HUES64 (cell line): Measurements from ENCODE around the gene PTPRF.
A peak's percentile ranks its signal among the peaks of the same experiment; 100 is the strongest.

Experiments used
- H3K27ac ChIP-seq: 2 replicates; pipeline ENCODE4 v1.7.0; 2013; ENCODE audit warnings: low read depth, low read length, inconsistent platforms
- H3K27me3 ChIP-seq: 2 replicates; pipeline ENCODE4 v1.6.1; 2013; ENCODE audit warnings: mild to moderate bottlenecking, low read length; ENCODE audit not compliant: insufficient read depth
- H3K36me3 ChIP-seq: 2 replicates; pipeline ENCODE4 v1.6.1; 2013; ENCODE audit warnings: mild to moderate bottlenecking, low read length; ENCODE audit not compliant: insufficient read depth
- H3K4me1 ChIP-seq: 2 replicates; pipeline ENCODE4 v1.6.1; 2013; ENCODE audit warnings: mild to moderate bottlenecking, low read length, moderate library complexity; ENCODE audit not compliant: insufficient read depth
- H3K4me3 ChIP-seq: 2 replicates; pipeline ENCODE4 v1.5.1; 2013; ENCODE audit warnings: mild to moderate bottlenecking, low read length, moderate library complexity
- H3K9ac ChIP-seq: 2 replicates; pipeline ENCODE4 v1.6.1; 2013; ENCODE audit warnings: mild to moderate bottlenecking, low read depth, low read length
- H3K9me3 ChIP-seq: 2 replicates; pipeline ENCODE4 v1.6.1; 2013; ENCODE audit warnings: low read depth, low read length; ENCODE audit not compliant: insufficient read depth
- WGBS: fragments of 150-250, 120-280 bp; methylation state at CpG from one replicate; pipeline ENCODE4 v1.1.7; 2013; ENCODE audit warnings: missing lambda C conversion rate; 5-methylcytosine and 5-hydroxymethylcytosine counted together

PTPRF gene

GRCh38 chr1:43529206-43529731 lies 1.4 kb upstream of the PTPRF start:
- no peak overlapping the region for H3K4me3 ChIP-seq
- 17% methylated on average over 11 of the region's 11 CpGs for WGBS

GRCh38 chr1:43531107-43531905 lies 623 bp downstream of the PTPRF start:
- H3K27ac ChIP-seq: peak overlapping the region; percentile 17; the same call in 1 of the 2 replicates
- no peaks in the 10 kb centered on the region for H3K36me3 ChIP-seq
- H3K4me3 ChIP-seq: peak overlapping the region; percentile 66
- H3K9me3 ChIP-seq: no peaks in the 10 kb centered on the region
- WGBS: under 1% methylated on average over 95 of the region's 102 CpGs
- H3K4me1 ChIP-seq: peaks cover 41% of the 10 kb centered on the region
- peak overlapping the region; percentile 43 for H3K9ac ChIP-seq
- peaks cover 17% of the 10 kb centered on the region for H3K27me3 ChIP-seq

More at GRCh38 chr1:43529206-43529731, 1.4 kb upstream of the PTPRF start:
- Histone ChIP-seq H3K27ac (no peak overlapping the region), H3K36me3 (no peaks in the 10 kb centered on the region), H3K27me3 (peaks cover 15% of the 10 kb centered on the region), H3K9me3 (no peaks in the 10 kb centered on the region), H3K4me1 (peaks cover 28% of the 10 kb centered on the region), H3K9ac (no peak overlapping the region)

- H3K4me3 ChIP-seq: peak overlapping the region; percentile 66
- peak overlapping the region; percentile 17; the same call in 1 of the 2 replicates for H3K27ac ChIP-seq
- WGBS: 6% methylated on average over 15 of the region's 15 CpGs
- peak overlapping the region; percentile 43 for H3K9ac ChIP-seq
- peaks cover 17% of the 10 kb centered on the region for H3K27me3 ChIP-seq
- no peaks in the 10 kb centered on the region for H3K9me3 ChIP-seq
- peaks cover 43% of the 10 kb centered on the region for H3K4me1 ChIP-seq
- no peaks in the 10 kb centered on the region for H3K36me3 ChIP-seq
These were observed 1.4 kb downstream of the PTPRF start for GRCh38 chr1:43531906-43532584.

GRCh38 chr1:43532716-43533115 lies 2.0 kb downstream of the PTPRF start:
- Histone ChIP-seq H3K27me3 (peaks cover 17% of the 10 kb centered on the region), H3K9me3 (no peaks in the 10 kb centered on the region), H3K9ac (peak overlapping the region; percentile 43; the same call in 1 of the 2 replicates), H3K27ac (no peak overlapping the region), H3K4me3 (peak overlapping the region; percentile 66), H3K4me1 (peaks cover 43% of the 10 kb centered on the region), H3K36me3 (no peaks in the 10 kb centered on the region)
- WGBS: 61% methylated on average over 5 of the region's 5 CpGs

GRCh38 chr1:43533584-43533983 lies 2.9 kb downstream of the PTPRF start:
- Histone ChIP-seq H3K27ac (no peak overlapping the region), H3K36me3 (peaks cover 7% of the 10 kb centered on the region; the same call in 1 of the 2 replicates), H3K4me1 (peaks cover 43% of the 10 kb centered on the region), H3K9ac (no peak overlapping the region), H3K27me3 (peaks cover 17% of the 10 kb centered on the region), H3K9me3 (no peaks in the 10 kb centered on the region), H3K4me3 (no peak overlapping the region)
- WGBS: 84% methylated on average over 9 of the region's 9 CpGs

GRCh38 chr1:43534256-43534655 lies 3.6 kb downstream of the PTPRF start:
- Histone ChIP-seq H3K4me1 (peaks cover 43% of the 10 kb centered on the region), H3K9ac (no peak overlapping the region), H3K4me3 (no peak overlapping the region), H3K27ac (no peak overlapping the region), H3K36me3 (peaks cover 14% of the 10 kb centered on the region), H3K27me3 (peaks cover 17% of the 10 kb centered on the region), H3K9me3 (no peaks in the 10 kb centered on the region)
- WGBS: 93% methylated on average over 2 of the region's 2 CpGs

GRCh38 chr1:43536196-43536863 lies 5.6 kb downstream of the PTPRF start:
- peaks cover 35% of the 10 kb centered on the region for H3K4me1 ChIP-seq
- peaks cover 8% of the 10 kb centered on the region for H3K27me3 ChIP-seq
- no peak overlapping the region for H3K4me3 ChIP-seq
- WGBS: 89% methylated on average over 8 of the region's 8 CpGs
- H3K36me3 ChIP-seq: peaks cover 21% of the 10 kb centered on the region
- H3K9me3 ChIP-seq: no peaks in the 10 kb centered on the region
- no peak overlapping the region for H3K27ac ChIP-seq
- H3K9ac ChIP-seq: no peak overlapping the region

DNA sequence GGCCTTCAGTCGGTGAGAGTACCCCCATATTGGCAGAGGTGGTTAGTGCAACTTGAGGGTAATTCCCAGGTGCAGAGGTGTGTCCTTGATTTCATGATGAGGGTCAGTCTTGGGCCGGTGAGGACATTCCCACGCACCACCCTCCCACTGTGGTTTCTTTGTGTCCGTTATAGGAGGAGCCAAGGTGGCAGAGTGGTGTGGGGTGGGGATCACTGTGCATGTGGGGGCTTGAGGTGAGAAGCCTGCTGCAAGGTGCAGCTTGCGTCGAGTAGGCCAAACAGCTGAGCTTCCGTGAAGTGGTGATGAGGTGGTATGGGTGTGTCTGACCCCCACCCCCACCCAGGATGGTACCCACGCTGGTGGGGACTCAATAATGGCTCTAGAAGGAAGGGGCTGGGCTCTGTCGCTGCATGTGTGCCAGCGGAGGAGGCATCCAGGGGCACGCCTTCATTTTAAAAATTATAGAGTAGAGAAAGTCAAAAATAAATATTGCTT lies 6.2 kb downstream of the PTPRF start:
- H3K9ac ChIP-seq: no peak overlapping the region
- no peak overlapping the region for H3K27ac ChIP-seq
- H3K27me3 ChIP-seq: peaks cover 8% of the 10 kb centered on the region
- peaks cover 24% of the 10 kb centered on the region for H3K36me3 ChIP-seq
- 90% methylated on average over 11 of the region's 11 CpGs for WGBS
- H3K4me1 ChIP-seq: peaks cover 35% of the 10 kb centered on the region
- H3K9me3 ChIP-seq: no peaks in the 10 kb centered on the region
- no peak overlapping the region for H3K4me3 ChIP-seq

GRCh38 chr1:43537423-43538142 lies 6.9 kb downstream of the PTPRF start:
- H3K36me3 ChIP-seq: peaks cover 25% of the 10 kb centered on the region
- H3K9ac ChIP-seq: no peak overlapping the region
- no peaks in the 10 kb centered on the region for H3K9me3 ChIP-seq
- peaks cover 32% of the 10 kb centered on the region for H3K4me1 ChIP-seq
- no peak overlapping the region for H3K27ac ChIP-seq
- WGBS: 90% methylated on average over 9 of the region's 9 CpGs
- H3K27me3 ChIP-seq: peaks cover 8% of the 10 kb centered on the region
- no peak overlapping the region for H3K4me3 ChIP-seq

- no peak overlapping the region for H3K27ac ChIP-seq
- no peaks in the 10 kb centered on the region for H3K9me3 ChIP-seq
- H3K9ac ChIP-seq: no peak overlapping the region
- peaks cover 30% of the 10 kb centered on the region for H3K36me3 ChIP-seq
- peaks cover 26% of the 10 kb centered on the region for H3K4me1 ChIP-seq
- H3K27me3 ChIP-seq: peaks cover 8% of the 10 kb centered on the region
- WGBS: 95% methylated on average over 3 of the region's 3 CpGs
- H3K4me3 ChIP-seq: no peak overlapping the region
These were observed 7.4 kb downstream of the PTPRF start for GRCh38 chr1:43538143-43538487.
